H9 (cell line): ENCODE data around the gene OPN4. TPM values are rescaled to one million over a fixed set of nuclear protein-coding genes. Genes with fewer than 3 reads are reported as not detected.

Source experiments
- DNase-seq: peaks from one replicate; pipeline ENCODE4 v3.0.0-alpha.2; 2017
- H2AFZ ChIP-seq: one replicate; pipeline ENCODE4 v1.6.1; 2013; ENCODE audit warnings: mild to moderate bottlenecking, low read length, control low read depth, moderate library complexity
- H2AK5ac ChIP-seq: 2 replicates; pipeline ENCODE4 v1.6.1; 2013; ENCODE audit warnings: low read length, control low read depth, mixed read lengths; ENCODE audit not compliant: insufficient read length
- H2BK120ac ChIP-seq: one replicate; pipeline ENCODE4 v1.6.1; 2013; ENCODE audit warnings: low read depth, mild to moderate bottlenecking, low read length, control low read depth, inconsistent platforms; ENCODE audit not compliant: poor library complexity, severe bottlenecking
- H2BK12ac ChIP-seq: 2 replicates; pipeline ENCODE4 v1.6.1; 2013; ENCODE audit warnings: low read length, control low read depth, mixed read lengths, low read depth; ENCODE audit not compliant: insufficient read length
- H2BK15ac ChIP-seq: 2 replicates; pipeline ENCODE4 v1.6.1; 2013; ENCODE audit warnings: low read depth, low read length, control low read depth
- H2BK20ac ChIP-seq: one replicate; pipeline ENCODE4 v1.6.1; 2013; ENCODE audit warnings: low read depth, mild to moderate bottlenecking, low read length, control low read depth, inconsistent platforms; ENCODE audit not compliant: poor library complexity, severe bottlenecking
- H2BK5ac ChIP-seq: 2 replicates; pipeline ENCODE4 v1.6.1; 2013; ENCODE audit warnings: low read length, control low read depth, mixed read lengths; ENCODE audit not compliant: insufficient read length
- H3K14ac ChIP-seq: 2 replicates; pipeline ENCODE4 v1.6.1; 2013; ENCODE audit warnings: low read length, control low read depth; ENCODE audit not compliant: insufficient read depth
- H3K18ac ChIP-seq: 2 replicates; pipeline ENCODE4 v1.6.1; 2013; ENCODE audit warnings: low read depth, mild to moderate bottlenecking, mixed read lengths, low read length, control low read depth; ENCODE audit not compliant: insufficient read length
- H3K23ac ChIP-seq: 2 replicates; pipeline ENCODE4 v1.6.1; 2013; ENCODE audit warnings: low read length, control low read depth, mixed read lengths, low read depth; ENCODE audit not compliant: insufficient read length
- H3K23me2 ChIP-seq: 2 replicates; pipeline ENCODE4 v1.6.1; 2013; ENCODE audit warnings: low read depth, mild to moderate bottlenecking, mixed read lengths, low read length, control low read depth; ENCODE audit not compliant: insufficient read length, poor library complexity, severe bottlenecking
- H3K27ac ChIP-seq: 2 replicates; pipeline ENCODE4 v1.5.1; 2013; ENCODE audit warnings: low read length, control low read depth, mixed read lengths, low read depth; ENCODE audit not compliant: insufficient read length
- H3K27me3 ChIP-seq: 2 replicates; pipeline ENCODE4 v1.6.1; 2013; ENCODE audit warnings: low read length, control low read depth, inconsistent platforms; ENCODE audit not compliant: insufficient read depth
- H3K4ac ChIP-seq: 2 replicates; pipeline ENCODE4 v1.6.1; 2013; ENCODE audit warnings: low read depth, mild to moderate bottlenecking, control low read depth, inconsistent platforms, low read length, moderate library complexity
- H3K4me1 ChIP-seq: 2 replicates; pipeline ENCODE4 v1.6.1; 2013; ENCODE audit warnings: low read length, control low read depth, inconsistent platforms; ENCODE audit not compliant: insufficient read depth
- H3K4me2 ChIP-seq: 2 replicates; pipeline ENCODE4 v1.6.1; 2013; ENCODE audit warnings: low read length, control low read depth, mixed read lengths; ENCODE audit not compliant: insufficient read length, insufficient read depth
- H3K56ac ChIP-seq: 2 replicates; pipeline ENCODE4 v1.6.1; 2013; ENCODE audit warnings: low read depth, mild to moderate bottlenecking, mixed read lengths, low read length, control low read depth; ENCODE audit not compliant: insufficient read length
- H3K79me1 ChIP-seq: 2 replicates; pipeline ENCODE4 v1.6.1; 2013; ENCODE audit warnings: low read depth, mild to moderate bottlenecking, moderate library complexity, low read length, control low read depth, inconsistent platforms; ENCODE audit not compliant: insufficient read depth, poor library complexity, severe bottlenecking
- H3K79me2 ChIP-seq: 2 replicates; pipeline ENCODE4 v1.6.1; 2013; ENCODE audit warnings: low read length, control low read depth, inconsistent platforms; ENCODE audit not compliant: insufficient read depth
- H3K9ac ChIP-seq: 2 replicates; pipeline ENCODE4 v1.6.1; 2013; ENCODE audit warnings: low read length, control low read depth, mixed read lengths; ENCODE audit not compliant: insufficient read length; ENCODE audit errors: extremely low read depth
- H3K9me3 ChIP-seq: one replicate; pipeline ENCODE4 v1.6.1; 2013; ENCODE audit warnings: low read depth, low read length, inconsistent platforms; ENCODE audit not compliant: control insufficient read depth
- H3T11ph ChIP-seq: one replicate; pipeline ENCODE4 v1.6.1; 2013; ENCODE audit warnings: mild to moderate bottlenecking, low read length, control low read depth, inconsistent platforms
- H4K20me1 ChIP-seq: one replicate; pipeline ENCODE4 v1.6.1; 2013; ENCODE audit not compliant: control insufficient read depth, insufficient read length, insufficient read depth
- H4K5ac ChIP-seq: 2 replicates; pipeline ENCODE4 v1.6.1; 2013; ENCODE audit warnings: low read depth, mild to moderate bottlenecking, mixed read lengths, low read length, control low read depth; ENCODE audit not compliant: insufficient read length
- H4K8ac ChIP-seq: replicated peaks from 2 replicates; pipeline ENCODE4 v1.6.1; 2013; ENCODE audit warnings: low read length, control low read depth, mixed read lengths, low read depth; ENCODE audit not compliant: insufficient read length
- H4K91ac ChIP-seq: 2 replicates; pipeline ENCODE4 v1.6.1; 2013; ENCODE audit warnings: low read depth, mild to moderate bottlenecking, moderate library complexity, mixed read lengths, low read length, control low read depth; ENCODE audit not compliant: insufficient read length
- H3K27ac Mint-ChIP-seq, 3 experiments: 2 replicates in 2 of 3; 3 replicates in 1 of 3; pipeline ENCODE4 v1.8.0; 2020 to 2021; ENCODE audit warnings: mixed read lengths in 3 of 3, mild to moderate bottlenecking in 1 of 3, moderate library complexity in 1 of 3
- H3K27me3 Mint-ChIP-seq: 2 replicates; pipeline ENCODE4 v1.8.0; 2021; ENCODE audit warnings: low read depth, mild to moderate bottlenecking, moderate library complexity, mixed read lengths
- H3K36me3 Mint-ChIP-seq, 3 experiments: 2 replicates in 2 of 3; 3 replicates in 1 of 3; pipeline ENCODE4 v1.8.0; 2020 to 2021; ENCODE audit warnings: low read depth in 3 of 3, mixed read lengths in 3 of 3; ENCODE audit not compliant: insufficient read depth in 1 of 3
- H3K4me1 Mint-ChIP-seq, 2 experiments: 2 replicates each; pipeline ENCODE4 v1.8.0; 2020; ENCODE audit warnings: mixed read lengths in 2 of 2
- H3K4me3 Mint-ChIP-seq, 2 experiments: 2 replicates in 1 of 2; 3 replicates in 1 of 2; pipeline ENCODE4 v1.8.0; 2020 to 2021; ENCODE audit warnings: mild to moderate bottlenecking in 2 of 2, mixed read lengths in 2 of 2, moderate library complexity in 1 of 2
- H3K9me3 Mint-ChIP-seq, 2 experiments: 2 replicates in 1 of 2; 3 replicates in 1 of 2; pipeline ENCODE4 v1.8.0; 2020; ENCODE audit warnings: mild to moderate bottlenecking in 2 of 2, mixed read lengths in 2 of 2, moderate library complexity in 1 of 2
- WGBS: extraction: QIAGEN DNeasy Blood & Tissue Kit; methylation state at CpG from one replicate; pipeline ENCODE4 v1.1.7; 2013; ENCODE audit warnings: missing lambda C conversion rate, low lambda C conversion rate, mixed read lengths; ENCODE audit not compliant: insufficient read length; ENCODE audit errors: extremely low coverage; 5-methylcytosine and 5-hydroxymethylcytosine counted together
- total RNA-seq: library from RNA; stranded (reverse); gene quantifications from 2 replicates; pipeline ENCODE4 v1.2.1, GENCODE V29; 2021
- TF ChIP-seq, protein P1 (sequence below): fragments of 200-600 bp; sonication (generic); conservative IDR thresholded peaks from 3 replicates; pipeline ENCODE4 v1.8.0; 2021; ENCODE audit warnings: antibody characterized with exemption, mild to moderate bottlenecking

The OPN4 gene
- total RNA-seq, 1 experiment from 2014 or later: not detected

DNA sequence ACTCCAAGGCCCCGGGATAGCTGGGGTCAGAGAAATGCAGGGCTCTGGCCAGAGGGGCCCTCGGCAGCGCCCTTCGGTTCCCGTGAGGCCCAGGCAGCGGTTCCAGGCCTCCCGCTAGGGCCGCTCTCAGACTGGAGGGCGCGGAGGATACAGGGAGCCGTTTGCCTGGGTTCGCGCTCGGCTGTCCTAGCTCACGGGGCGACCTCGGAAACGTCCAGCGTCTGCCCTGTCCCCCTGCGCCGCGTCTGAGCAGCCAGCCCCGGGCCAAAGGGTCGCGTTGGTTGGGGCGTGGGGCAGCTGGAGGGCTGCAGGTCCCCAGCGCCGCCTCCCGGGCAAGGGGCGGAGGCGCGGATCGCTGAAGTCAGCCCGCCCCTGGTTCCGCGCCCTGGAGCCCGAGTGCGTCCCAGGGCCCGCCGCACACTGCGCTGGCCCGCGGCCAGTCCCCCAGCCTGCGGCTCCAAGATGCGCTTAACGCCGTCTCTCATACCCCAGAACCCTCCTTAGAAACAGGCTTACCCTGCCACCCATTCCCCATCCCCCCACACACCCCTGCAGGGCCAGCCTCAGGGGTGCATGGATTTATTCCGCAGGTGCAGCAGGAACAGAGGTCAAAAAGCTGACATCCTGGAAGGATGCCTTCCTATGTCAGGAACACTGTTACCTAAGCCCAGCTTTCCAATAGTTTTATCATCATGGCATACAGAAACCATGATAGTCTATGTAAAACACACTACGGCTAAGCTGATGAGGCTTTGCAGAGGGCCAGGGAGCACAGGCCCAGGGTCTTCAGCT, 22.1 kb upstream of the OPN4 start:
- H3K9ac ChIP-seq: no peak overlapping the region
- TF ChIP-seq, protein P1, sequence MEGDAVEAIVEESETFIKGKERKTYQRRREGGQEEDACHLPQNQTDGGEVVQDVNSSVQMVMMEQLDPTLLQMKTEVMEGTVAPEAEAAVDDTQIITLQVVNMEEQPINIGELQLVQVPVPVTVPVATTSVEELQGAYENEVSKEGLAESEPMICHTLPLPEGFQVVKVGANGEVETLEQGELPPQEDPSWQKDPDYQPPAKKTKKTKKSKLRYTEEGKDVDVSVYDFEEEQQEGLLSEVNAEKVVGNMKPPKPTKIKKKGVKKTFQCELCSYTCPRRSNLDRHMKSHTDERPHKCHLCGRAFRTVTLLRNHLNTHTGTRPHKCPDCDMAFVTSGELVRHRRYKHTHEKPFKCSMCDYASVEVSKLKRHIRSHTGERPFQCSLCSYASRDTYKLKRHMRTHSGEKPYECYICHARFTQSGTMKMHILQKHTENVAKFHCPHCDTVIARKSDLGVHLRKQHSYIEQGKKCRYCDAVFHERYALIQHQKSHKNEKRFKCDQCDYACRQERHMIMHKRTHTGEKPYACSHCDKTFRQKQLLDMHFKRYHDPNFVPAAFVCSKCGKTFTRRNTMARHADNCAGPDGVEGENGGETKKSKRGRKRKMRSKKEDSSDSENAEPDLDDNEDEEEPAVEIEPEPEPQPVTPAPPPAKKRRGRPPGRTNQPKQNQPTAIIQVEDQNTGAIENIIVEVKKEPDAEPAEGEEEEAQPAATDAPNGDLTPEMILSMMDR: peak; percentile 67
- no peak overlapping the region for H2BK5ac ChIP-seq
- H3T11ph ChIP-seq: no peak overlapping the region
- H2AFZ ChIP-seq: no peak overlapping the region
- H3K79me2 ChIP-seq: no peaks in the 10 kb centered on the region
- H2BK20ac ChIP-seq: no peak overlapping the region
- no peak overlapping the region for H2BK120ac ChIP-seq
- Mint-ChIP-seq H3K27me3 (peaks cover 42% of the 10 kb centered on the region), H3K27ac (no peak overlapping the region; a peak in 1 of 7 replicates), H3K4me1 (peaks cover 4 to 14% of the 10 kb centered on the region in 2 experiments; a peak in 3 of 4 replicates), H3K36me3 (no peaks in the 10 kb centered on the region), H3K9me3 (no peaks in the 10 kb centered on the region), H3K4me3 (peak overlapping the region; percentile 57 to 76)
- H2BK15ac ChIP-seq: no peak overlapping the region
- no peaks in the 10 kb centered on the region for H4K20me1 ChIP-seq
- no peak overlapping the region for H2AK5ac ChIP-seq
- H3K23ac ChIP-seq: no peak overlapping the region
- no peak overlapping the region for H4K5ac ChIP-seq
- peaks cover 4% of the 10 kb centered on the region for H3K23me2 ChIP-seq
- H3K4me1 ChIP-seq: no peaks in the 10 kb centered on the region; the same call in 1 of the 2 replicates
- peak overlapping the region; percentile 87 for H3K14ac ChIP-seq
- WGBS: no CpG with 5 or more reads among the region's 49 CpGs
- peak overlapping the region; percentile 45 for H3K4me2 ChIP-seq
- no peak overlapping the region for H3K18ac ChIP-seq
- no peaks in the 10 kb centered on the region for H3K79me1 ChIP-seq
- DNase-seq: peak; percentile 84
- no peak overlapping the region for H4K91ac ChIP-seq
- no peak overlapping the region for H2BK12ac ChIP-seq
- no peak overlapping the region for H4K8ac ChIP-seq
- no peak overlapping the region for H3K56ac ChIP-seq
- peaks cover 2% of the 10 kb centered on the region; the same call in 1 of the 2 replicates for H3K27me3 ChIP-seq
- H3K27ac ChIP-seq: no peak overlapping the region
- no peaks in the 10 kb centered on the region for H3K9me3 ChIP-seq
- no peak overlapping the region; the same call in 1 of the 2 replicates for H3K4ac ChIP-seq
